Right atrium auricular region (tissue), 2 donors: ENCODE data around the gene SMCHD1. TPM values are rescaled to one million over a fixed set of nuclear protein-coding genes. Genes with fewer than 3 reads are reported as not detected.

Experiments used
- DNase-seq: peaks from one replicate; pipeline ENCODE4 v3.0.0-alpha.2; 2019; ENCODE audit warnings: low spot score
- H3K27ac ChIP-seq, 2 donors: fragments of 200-600 bp; sonication (generic); 1 replicate in 1 of 2; 2 replicates in 1 of 2; pipeline ENCODE4 v1.5.1; 2016 to 2019
- H3K27me3 ChIP-seq, 2 donors: fragments of 200-600 bp; sonication (generic); one replicate each; pipeline versions ENCODE4 v1.5.1 to v1.6.0; 2017 to 2019
- H3K36me3 ChIP-seq: fragments of 200-600 bp; sonication (generic); one replicate; pipeline ENCODE4 v1.5.1; 2016
- H3K4me1 ChIP-seq, 2 donors: fragments of 200-600 bp; sonication (generic); one replicate each; pipeline versions ENCODE4 v1.5.1 to v1.6.0; 2017 to 2019
- H3K4me3 ChIP-seq, 2 donors: fragments of 200-600 bp; sonication (generic); 1 replicate in 1 of 2; 2 replicates in 1 of 2; pipeline ENCODE4 v1.5.1; 2017 to 2019; ENCODE audit warnings: mild to moderate bottlenecking in 1 of 2, moderate library complexity in 1 of 2
- H3K9me3 ChIP-seq, 2 donors: fragments of 200-600 bp; sonication (generic); one replicate each; pipeline ENCODE4 v1.5.1; 2019
- total RNA-seq, 2 donors: library from RNA; depleted of rRNA; stranded (reverse); fragments of >200 nt; gene quantifications; one replicate each; pipeline ENCODE4 v1.1.0, GENCODE V29; 2016
- TF ChIP-seq, protein P1 (sequence below), 2 donors: fragments of 200-600 bp; sonication (generic); IDR thresholded peaks; one replicate each; pipeline ENCODE4 v1.5.1; 2019; ENCODE audit warnings: antibody characterized with exemption in 2 of 2

The SMCHD1 gene
- total RNA-seq, 2 donors from 2014 or later = 27.8 to 34.0 TPM

DNA sequence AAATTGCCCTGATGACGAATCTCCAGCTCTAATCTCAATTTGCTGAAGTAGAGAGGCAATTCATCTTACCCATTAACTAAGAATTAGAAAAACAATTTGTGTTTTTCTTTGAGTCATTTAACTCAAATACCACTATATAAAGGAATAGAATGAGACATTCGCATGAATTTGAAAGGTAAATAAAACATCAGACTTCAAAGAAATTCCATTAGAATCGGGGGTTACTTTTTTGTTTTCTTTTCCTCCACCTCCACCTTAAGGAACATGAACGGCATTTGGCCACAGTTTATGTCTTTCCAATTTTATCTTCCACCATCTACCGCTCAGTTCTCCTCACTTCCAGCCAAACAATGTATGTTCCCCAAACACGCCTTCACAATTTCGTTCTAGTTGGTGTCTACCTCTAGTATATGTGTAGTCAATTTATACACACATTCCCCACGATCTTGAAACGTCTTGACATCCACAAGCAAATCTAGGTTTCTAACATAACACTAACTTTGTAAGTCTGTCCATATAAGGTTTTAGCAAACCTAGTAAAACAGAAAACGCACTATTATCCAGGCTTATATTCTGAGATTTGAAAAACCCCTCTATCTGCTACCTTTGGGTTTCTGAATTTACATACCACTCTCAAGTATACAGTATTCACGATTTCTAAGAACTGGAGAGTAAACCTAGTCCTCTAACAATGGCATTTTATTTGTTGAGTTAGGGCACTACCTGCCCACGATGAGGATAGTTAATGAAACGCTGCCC lies 1.2 kb upstream of the SMCHD1 start:
- peaks cover 0 to 24% of the 10 kb centered on the region in 2 donors for H3K4me1 ChIP-seq

DNA sequence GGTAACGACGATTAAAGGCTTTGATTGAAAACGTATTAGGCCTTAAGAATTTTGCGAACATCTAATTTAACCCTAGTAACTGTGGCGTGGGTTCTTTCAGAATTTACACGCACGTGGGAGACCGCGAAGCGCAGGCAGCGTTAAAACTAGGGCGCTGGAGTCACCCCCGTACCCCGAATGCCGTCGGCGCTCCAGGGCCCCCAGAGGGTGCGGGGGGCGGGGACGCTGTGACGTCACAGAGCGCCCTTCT lies 673 bp upstream of the SMCHD1 start:
- no peak for DNase-seq
- H3K27me3 ChIP-seq = no peaks in the 10 kb centered on the region
- H3K4me3 ChIP-seq = peak overlapping the region; percentile 62 to 95
- no peaks in the 10 kb centered on the region for H3K9me3 ChIP-seq
- TF ChIP-seq, protein P1, sequence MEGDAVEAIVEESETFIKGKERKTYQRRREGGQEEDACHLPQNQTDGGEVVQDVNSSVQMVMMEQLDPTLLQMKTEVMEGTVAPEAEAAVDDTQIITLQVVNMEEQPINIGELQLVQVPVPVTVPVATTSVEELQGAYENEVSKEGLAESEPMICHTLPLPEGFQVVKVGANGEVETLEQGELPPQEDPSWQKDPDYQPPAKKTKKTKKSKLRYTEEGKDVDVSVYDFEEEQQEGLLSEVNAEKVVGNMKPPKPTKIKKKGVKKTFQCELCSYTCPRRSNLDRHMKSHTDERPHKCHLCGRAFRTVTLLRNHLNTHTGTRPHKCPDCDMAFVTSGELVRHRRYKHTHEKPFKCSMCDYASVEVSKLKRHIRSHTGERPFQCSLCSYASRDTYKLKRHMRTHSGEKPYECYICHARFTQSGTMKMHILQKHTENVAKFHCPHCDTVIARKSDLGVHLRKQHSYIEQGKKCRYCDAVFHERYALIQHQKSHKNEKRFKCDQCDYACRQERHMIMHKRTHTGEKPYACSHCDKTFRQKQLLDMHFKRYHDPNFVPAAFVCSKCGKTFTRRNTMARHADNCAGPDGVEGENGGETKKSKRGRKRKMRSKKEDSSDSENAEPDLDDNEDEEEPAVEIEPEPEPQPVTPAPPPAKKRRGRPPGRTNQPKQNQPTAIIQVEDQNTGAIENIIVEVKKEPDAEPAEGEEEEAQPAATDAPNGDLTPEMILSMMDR (IDR thresholded peaks at IDR 0.05) = no peak
- H3K4me1 ChIP-seq = peaks cover 0 to 24% of the 10 kb centered on the region in 2 donors
- no peaks in the 10 kb centered on the region for H3K36me3 ChIP-seq
- H3K27ac ChIP-seq = peak overlapping the region; percentile 99

More for the DNA sequence above, 1.2 kb upstream of the SMCHD1 start:
- no peaks in the 10 kb centered on the region for H3K36me3 ChIP-seq
- H3K4me3 ChIP-seq = peak overlapping the region; percentile 62 to 95
- no peaks in the 10 kb centered on the region for H3K9me3 ChIP-seq
- no peaks in the 10 kb centered on the region for H3K27me3 ChIP-seq
- DNase-seq = no peak
- peak overlapping the region; percentile 99 for H3K27ac ChIP-seq
- TF ChIP-seq, protein P1 (IDR thresholded peaks at IDR 0.05) = no peak

DNA sequence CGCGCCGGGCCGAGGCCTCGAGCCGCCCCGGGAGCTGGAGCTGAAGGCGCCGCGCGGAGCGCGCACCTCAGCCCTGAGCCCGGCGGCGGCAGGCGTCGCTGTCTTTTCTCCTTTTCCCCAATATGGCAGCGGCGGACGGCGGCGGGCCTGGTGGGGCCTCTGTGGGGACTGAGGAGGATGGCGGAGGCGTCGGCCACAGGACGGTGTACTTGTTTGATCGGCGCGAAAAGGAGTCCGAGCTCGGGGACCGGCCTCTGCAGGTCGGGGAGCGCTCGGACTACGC lies 369 bp downstream of the SMCHD1 start:
- H3K36me3 ChIP-seq = no peaks in the 10 kb centered on the region
- H3K4me1 ChIP-seq = peaks cover 0 to 24% of the 10 kb centered on the region in 2 donors
- H3K4me3 ChIP-seq = peak overlapping the region; percentile 62 to 95
- TF ChIP-seq, protein P1 (IDR thresholded peaks at IDR 0.05) = no peak
- no peak for DNase-seq
- H3K27me3 ChIP-seq = no peaks in the 10 kb centered on the region
- H3K27ac ChIP-seq = peak overlapping the region; percentile 99
- no peaks in the 10 kb centered on the region for H3K9me3 ChIP-seq

DNA sequence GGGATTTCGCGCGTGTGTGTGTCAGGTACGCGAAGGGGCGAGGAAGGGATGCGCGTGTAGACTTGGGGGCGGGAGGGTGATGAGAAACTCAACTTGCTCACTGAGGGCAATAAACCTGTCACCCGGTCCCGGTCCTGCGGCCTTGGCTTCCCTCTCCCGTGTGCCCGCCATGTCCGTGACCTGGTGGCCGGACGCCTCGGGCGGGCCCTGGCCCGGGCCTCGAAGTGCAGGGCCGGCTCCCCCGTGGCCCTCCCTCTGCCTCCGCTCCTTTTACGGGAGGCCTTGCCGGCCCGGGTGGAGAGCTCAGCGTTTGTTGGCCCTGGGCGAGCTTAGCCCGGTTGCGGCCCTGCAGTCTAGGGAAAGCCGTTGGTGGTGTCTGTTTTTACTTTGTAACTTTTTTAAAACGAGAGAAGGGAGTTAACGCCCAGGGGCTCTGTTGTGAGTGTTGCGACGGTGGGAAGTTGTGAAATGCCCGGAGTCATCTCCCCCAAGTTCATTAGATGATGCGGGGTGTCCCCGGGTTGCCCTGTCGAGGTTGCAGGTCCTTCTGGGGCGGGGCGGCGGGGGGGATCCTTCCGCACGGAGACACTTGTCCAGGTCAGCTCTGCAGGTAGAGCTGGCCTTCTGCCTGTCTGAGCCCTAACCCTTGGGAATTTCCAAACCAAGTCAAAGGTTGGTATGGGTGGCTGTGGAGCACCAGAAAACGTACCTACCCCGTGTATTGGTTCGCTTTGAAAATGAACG lies 883 bp downstream of the SMCHD1 start:
- no peaks in the 10 kb centered on the region for H3K27me3 ChIP-seq
- H3K9me3 ChIP-seq = no peaks in the 10 kb centered on the region
- no peak for DNase-seq
- peak overlapping the region; percentile 99 for H3K27ac ChIP-seq
- H3K4me3 ChIP-seq = peak overlapping the region; percentile 62 to 95
- H3K4me1 ChIP-seq = peaks cover 0 to 24% of the 10 kb centered on the region in 2 donors
- H3K36me3 ChIP-seq = no peaks in the 10 kb centered on the region
- TF ChIP-seq, protein P1 (IDR thresholded peaks at IDR 0.05) = no peak

DNA sequence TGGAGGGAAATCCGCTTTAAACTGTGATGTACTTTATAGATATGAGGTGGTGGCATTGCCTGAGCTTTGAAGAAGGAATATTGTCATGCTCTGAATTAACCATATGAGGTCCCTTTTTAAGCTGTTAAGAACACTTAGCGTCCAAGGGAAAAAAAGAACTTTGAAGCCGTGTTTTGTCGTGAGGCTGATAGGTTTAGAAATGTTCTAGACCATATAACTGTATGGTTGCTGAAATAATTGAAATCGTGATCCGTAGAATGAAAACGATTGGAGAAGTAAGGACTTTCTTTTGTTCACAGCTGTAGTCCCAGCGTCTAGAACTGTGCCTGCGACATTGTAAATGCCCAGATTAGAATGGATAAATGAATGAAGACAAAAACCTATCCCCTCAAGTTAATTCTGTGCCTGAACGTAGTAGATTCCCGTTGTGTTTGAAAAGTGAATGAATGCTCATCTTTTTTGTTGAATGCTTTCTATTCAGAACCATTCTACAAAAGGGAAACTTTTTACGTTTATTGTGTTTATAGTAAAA lies 1.5 kb downstream of the SMCHD1 start:
- H3K27me3 ChIP-seq = no peaks in the 10 kb centered on the region
- peaks cover 0 to 24% of the 10 kb centered on the region in 2 donors for H3K4me1 ChIP-seq
- DNase-seq = no peak
- peak overlapping the region; percentile 62 to 95 for H3K4me3 ChIP-seq
- H3K27ac ChIP-seq = peak overlapping the region; percentile 99
- TF ChIP-seq, protein P1 (IDR thresholded peaks at IDR 0.05) = no peak
- H3K9me3 ChIP-seq = no peaks in the 10 kb centered on the region
- no peaks in the 10 kb centered on the region for H3K36me3 ChIP-seq
